Naive thymus-derived CD8-positive, alpha-beta T cell (primary cell): ENCODE measurements around the gene OSCP1. TPM values are rescaled to one million over a fixed set of nuclear protein-coding genes. Genes with fewer than 3 reads are reported as not detected.
A peak's percentile ranks its signal among the peaks of the same experiment; 100 is the strongest.

Experiments used
- ATAC-seq, 2 donors: fragments of 150-1000 bp; cut with Tn5 transposase in 1 of 2; sonication (Bioruptor Pico), chemical (Tn5 transposase) in 1 of 2; 1 replicate in 1 of 2; 2 replicates in 1 of 2; pipeline ENCODE4 v1.10.0; 2021; ENCODE audit warnings: mild to moderate bottlenecking in 2 of 2, moderate library complexity in 2 of 2
- POLR2A ChIA-PET: fragments of 350-600 bp; sonication (Branson Sonifier 250); formaldehyde crosslinking; loops from one replicate; lab custom pipeline; 2021; ENCODE audit warnings: antibody characterized with exemption; lab: Charles Lee
- DNase-seq, 10 donors: peaks; one replicate each; pipeline versions ENCODE4 v3.0.0 to v3.0.0-alpha.2; 2020 to 2022
- H3K27ac Mint-ChIP-seq, 10 donors: one replicate each; pipeline ENCODE4 v1.8.0; 2020 to 2022; ENCODE audit warnings: mild to moderate bottlenecking in 10 of 10, mixed read lengths in 10 of 10, moderate library complexity in 4 of 10, inconsistent platforms in 1 of 10
- H3K27me3 Mint-ChIP-seq, 5 donors: one replicate each; pipeline ENCODE4 v1.8.0; 2021 to 2022; ENCODE audit warnings: mixed read lengths in 5 of 5
- H3K36me3 Mint-ChIP-seq, 3 donors: one replicate each; pipeline ENCODE4 v1.8.0; 2020 to 2022; ENCODE audit warnings: mixed read lengths in 3 of 3, mild to moderate bottlenecking in 2 of 3, inconsistent platforms in 1 of 3
- H3K4me1 Mint-ChIP-seq, 4 donors: one replicate each; pipeline ENCODE4 v1.8.0; 2021 to 2022; ENCODE audit warnings: mixed read lengths in 4 of 4
- H3K4me3 Mint-ChIP-seq, 10 donors: one replicate each; pipeline ENCODE4 v1.8.0; 2020 to 2022; ENCODE audit warnings: mild to moderate bottlenecking in 10 of 10, mixed read lengths in 10 of 10, moderate library complexity in 6 of 10, inconsistent platforms in 1 of 10
- H3K9me3 Mint-ChIP-seq, 9 donors: one replicate each; pipeline ENCODE4 v1.8.0; 2020 to 2022; ENCODE audit warnings: mixed read lengths in 9 of 9, mild to moderate bottlenecking in 3 of 9, inconsistent platforms in 1 of 9, moderate library complexity in 1 of 9
- polyA plus RNA-seq, 3 donors: library from polyadenylated mRNA; unstranded; fragments of 300-500 nt; fragmentation: Illumina TruSeq; gene quantifications; one replicate each; pipeline ENCODE4 v1.2.3, GENCODE V29; 2021
- total RNA-seq, 8 experiments: library from RNA in 2 of 8; stranded (reverse) in 2 of 8; gene quantifications; one replicate each; pipeline ENCODE4 v1.2.3 and lab custom pipeline; 2021 to 2026

The OSCP1 gene
- total and polyA plus RNA-seq, 5 experiments from 2014 or later, result 0.24 to 1.7 (median 1.4) TPM

DNA sequence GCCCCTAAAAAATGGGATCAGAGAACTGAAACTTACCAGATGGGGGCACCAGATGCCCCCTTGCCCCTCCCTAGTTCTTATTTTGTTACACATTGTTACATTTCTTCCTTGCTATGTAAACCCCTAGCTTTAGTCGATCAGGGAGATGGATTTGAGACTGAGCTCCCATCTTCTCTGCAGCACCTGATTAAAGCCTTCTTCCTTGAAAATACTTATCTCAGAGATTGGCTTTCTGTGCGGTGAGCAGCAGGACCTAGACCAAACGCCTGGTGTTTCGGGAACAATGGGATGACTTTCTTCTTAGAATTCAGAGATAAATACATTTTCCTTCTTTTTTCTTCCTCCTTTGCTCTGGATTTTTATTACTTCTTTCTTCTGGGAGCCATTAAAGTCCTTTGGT lies 35.9 kb downstream of the OSCP1 start:
- no peaks in the 10 kb centered on the region for H3K9me3 Mint-ChIP-seq
- H3K4me1 Mint-ChIP-seq, result peaks cover 4 to 21% (median 14%) of the 10 kb centered on the region in 4 donors
- no peaks in the 10 kb centered on the region for H3K27me3 Mint-ChIP-seq
- no peak for DNase-seq
- peak overlapping the region in 1 of 10 donors; percentile 26 for H3K27ac Mint-ChIP-seq
- ATAC-seq, result no peak
- H3K36me3 Mint-ChIP-seq, result no peaks in the 10 kb centered on the region
- no peak overlapping the region for H3K4me3 Mint-ChIP-seq
- POLR2A ChIA-PET, result interaction anchor here (1.3 kb wide), 1 partner anchor 17 kb away, joined by 3 read pairs; the partner anchor contains the start of gene LSM10

DNA sequence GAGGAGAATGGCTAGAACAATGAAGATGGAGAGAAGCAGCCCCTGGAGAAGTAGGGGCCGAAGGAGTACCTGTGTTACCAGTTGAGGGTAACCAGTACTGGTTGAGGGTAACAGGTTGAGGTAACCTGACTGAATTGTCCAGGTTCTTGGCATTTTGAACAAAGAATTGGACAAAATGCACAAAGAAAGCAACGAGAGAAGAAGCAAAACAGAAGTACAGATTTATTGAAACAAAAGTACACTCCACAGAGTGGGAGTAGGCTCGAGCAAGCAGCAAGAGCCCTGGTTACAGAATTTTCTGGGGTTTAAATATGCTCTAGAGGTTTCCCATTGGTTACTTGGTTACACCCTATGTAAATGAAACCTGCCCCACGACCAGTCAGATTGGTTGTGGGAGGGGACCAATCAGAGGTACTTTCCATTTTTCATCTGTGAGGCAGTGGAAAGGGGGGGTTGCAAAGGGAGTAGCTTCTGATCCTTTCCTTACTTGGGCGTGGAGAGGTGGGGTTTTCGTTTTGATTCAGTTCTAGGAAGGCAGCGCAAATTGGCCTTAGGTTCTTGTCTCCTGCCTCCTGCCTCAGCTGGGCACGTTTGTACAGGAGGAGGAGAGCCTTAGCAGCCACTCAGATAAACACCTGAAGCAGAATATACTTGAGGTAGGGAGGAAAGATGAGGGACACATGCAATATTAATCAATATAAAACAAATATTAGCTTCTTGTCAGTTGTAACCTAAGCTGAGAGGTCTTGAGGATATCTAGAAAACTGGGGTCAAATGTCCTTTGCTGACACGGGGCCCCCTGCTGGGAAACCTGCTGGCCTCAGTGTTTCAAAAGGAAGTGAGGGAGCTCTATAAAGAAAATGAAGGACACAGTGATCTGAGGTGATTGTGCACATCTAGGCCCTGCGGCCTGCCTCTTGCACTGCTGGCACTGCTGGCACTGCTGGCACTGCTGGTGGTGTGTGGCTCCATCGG lies 38.3 kb downstream of the OSCP1 start:
- DNase-seq, result peak in 5 of 10 donors; percentile 21 to 39 (median 30)
- Mint-ChIP-seq H3K27ac (peak overlapping the region in 7 of 10 donors; percentile 19 to 70 (median 61)), H3K36me3 (no peaks in the 10 kb centered on the region)

DNA sequence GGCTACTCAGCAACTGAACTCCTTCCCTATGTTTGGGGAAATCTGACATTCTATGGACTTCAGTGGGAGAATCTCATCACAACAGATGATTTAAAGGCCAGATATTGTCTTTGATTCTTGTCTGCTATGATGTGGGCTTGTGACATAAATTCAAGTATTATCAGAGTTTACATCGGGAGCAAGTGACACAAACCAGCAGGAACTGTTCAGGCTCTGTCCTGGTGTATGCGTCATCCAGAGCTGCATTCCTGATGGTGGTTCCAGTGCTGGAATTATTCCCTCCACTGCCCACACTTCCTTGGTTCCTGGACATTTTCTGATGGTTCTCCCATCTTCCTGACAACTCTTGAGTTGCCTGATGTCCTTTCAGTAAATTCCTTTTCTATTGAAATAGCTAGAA lies 41.8 kb downstream of the OSCP1 start:
- no peak for ATAC-seq
- Mint-ChIP-seq H3K4me1 (peaks cover 0 to 17% (median 12%) of the 10 kb centered on the region in 4 donors), H3K27me3 (no peaks in the 10 kb centered on the region), H3K27ac (no peak overlapping the region), H3K9me3 (no peaks in the 10 kb centered on the region), H3K36me3 (no peaks in the 10 kb centered on the region), H3K4me3 (no peak overlapping the region)
- POLR2A ChIA-PET, result interaction anchor here (0.7 kb wide), 1 partner anchor 11 kb away, joined by 5 read pairs; no protein-coding TSS in a partner anchor
- DNase-seq, result no peak

More for the DNA sequence above, 38.3 kb downstream of the OSCP1 start:
- Mint-ChIP-seq H3K9me3 (no peaks in the 10 kb centered on the region), H3K27me3 (no peaks in the 10 kb centered on the region), H3K4me1 (peaks cover 0 to 17% (median 11%) of the 10 kb centered on the region in 4 donors), H3K4me3 (no peak overlapping the region)
- POLR2A ChIA-PET, result interaction anchor here (0.6 to 0.7 kb wide), 2 partner anchors 22 to 256 kb away, joined by 3 to 5 read pairs; partner anchors contain the start of gene MAP7D1
- peak; percentile 76 to 90 for ATAC-seq

DNA sequence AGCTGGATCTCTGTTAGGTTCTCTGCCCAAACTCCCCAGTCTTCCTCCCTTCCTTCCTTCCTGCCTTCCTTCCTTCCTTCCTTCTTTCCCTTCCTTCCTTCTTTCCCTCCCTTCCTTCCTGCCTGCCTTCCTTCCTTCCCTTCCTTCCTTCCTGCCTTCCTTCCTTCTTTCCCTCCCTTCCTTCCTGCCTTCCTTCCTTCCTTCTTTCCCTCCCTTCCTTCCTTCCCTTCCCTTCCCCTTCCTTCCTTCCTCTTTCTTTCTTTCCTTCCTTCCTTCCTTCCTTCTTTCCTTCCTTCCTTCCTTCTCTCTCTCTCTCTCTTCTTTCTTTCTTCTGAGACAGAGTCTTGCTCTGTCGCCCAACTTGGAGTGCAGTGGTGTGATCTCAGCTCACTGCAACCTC lies 43.8 kb downstream of the OSCP1 start:
- Mint-ChIP-seq H3K4me1 (peaks cover 0 to 12% (median 6%) of the 10 kb centered on the region in 4 donors), H3K27me3 (no peaks in the 10 kb centered on the region), H3K36me3 (no peaks in the 10 kb centered on the region), H3K4me3 (no peak overlapping the region), H3K9me3 (no peaks in the 10 kb centered on the region), H3K27ac (peak overlapping the region in 3 of 10 donors; percentile 55 to 75 (median 65))
- POLR2A ChIA-PET, result no interaction called here
- DNase-seq (no peak), ATAC-seq (no peak)

DNA sequence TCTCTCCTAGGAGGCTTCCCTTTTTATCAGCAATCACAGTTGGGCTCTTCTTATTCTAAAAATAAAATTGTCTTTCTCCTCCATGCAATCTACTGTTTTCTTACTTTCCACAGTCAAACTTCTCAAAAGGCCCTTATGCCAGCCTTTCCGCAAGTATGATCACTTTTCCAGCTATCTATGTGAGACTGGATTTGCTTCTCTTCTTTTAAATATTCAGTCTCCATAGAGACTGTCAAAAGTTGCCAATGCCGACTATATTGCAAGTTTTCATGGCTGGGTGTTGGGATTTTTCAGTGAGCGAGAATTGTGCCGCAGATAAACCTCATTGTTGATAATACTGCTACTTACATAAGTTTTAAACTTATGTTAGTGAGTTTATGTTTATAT lies 47.8 kb downstream of the OSCP1 start:
- ATAC-seq (no peak), DNase-seq (no peak)
- Mint-ChIP-seq H3K36me3 (peaks cover 0 to 2% (median 0%) of the 10 kb centered on the region in 3 donors), H3K27ac (no peak overlapping the region), H3K27me3 (no peaks in the 10 kb centered on the region), H3K4me3 (no peak overlapping the region), H3K4me1 (peaks cover 9 to 26% (median 16%) of the 10 kb centered on the region in 4 donors), H3K9me3 (no peaks in the 10 kb centered on the region)
- POLR2A ChIA-PET, result interaction anchor here (6.8 kb wide), 1 partner anchor 17 kb away, joined by 59 read pairs; the partner anchor contains the start of gene STK40

DNA sequence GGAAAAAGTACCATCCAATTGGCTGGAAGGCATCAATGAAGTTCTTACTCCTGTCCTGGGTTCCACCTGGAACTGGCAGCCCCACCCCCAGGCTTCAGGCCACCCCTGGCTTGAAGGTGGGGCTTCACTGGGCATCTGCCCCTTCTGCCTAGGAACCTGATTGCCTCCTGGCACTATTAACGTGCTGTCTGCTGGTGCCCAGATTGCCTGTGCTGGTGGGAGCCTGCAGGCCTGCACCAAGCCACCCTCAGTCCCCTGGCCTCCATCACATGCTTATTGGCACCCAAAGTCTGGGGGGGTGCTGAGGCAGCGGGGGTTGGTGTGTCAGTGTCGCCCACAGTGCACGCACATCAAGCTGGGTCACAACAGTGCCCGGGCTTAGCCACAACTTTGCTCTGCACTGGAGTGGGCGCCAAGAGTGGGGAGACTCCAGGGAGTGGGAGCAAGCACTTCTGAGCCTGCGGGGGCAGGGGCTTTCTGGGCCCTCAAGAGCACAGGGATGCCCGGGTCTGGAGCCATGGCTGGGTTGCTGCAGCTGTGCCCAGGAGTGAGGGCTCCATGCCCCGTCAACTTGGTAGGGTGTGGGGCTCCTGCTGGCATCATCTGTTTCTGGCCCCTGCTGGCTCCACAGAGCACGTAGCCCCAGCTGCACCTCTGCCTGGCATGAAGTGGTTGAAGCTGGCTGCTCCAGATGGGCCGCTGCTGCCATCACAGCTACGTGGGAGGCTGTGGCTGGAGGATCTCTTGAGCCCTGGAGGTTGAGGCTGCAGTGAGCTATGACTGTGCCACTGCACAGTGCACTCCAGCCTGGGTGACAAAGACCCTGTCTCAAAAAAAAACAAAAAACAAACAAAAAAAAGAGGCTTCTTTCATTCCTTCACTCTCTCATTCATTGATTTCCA lies 48.4 kb downstream of the OSCP1 start:
- ATAC-seq (no peak), DNase-seq (peak in 1 of 10 donors; percentile 55)
- Mint-ChIP-seq H3K27me3 (no peaks in the 10 kb centered on the region), H3K4me3 (peak overlapping the region in 2 of 10 donors; percentile 18 to 52), H3K4me1 (peaks cover 15 to 31% (median 19%) of the 10 kb centered on the region in 4 donors), H3K36me3 (peaks cover 0 to 2% (median 0%) of the 10 kb centered on the region in 3 donors), H3K9me3 (no peaks in the 10 kb centered on the region), H3K27ac (peak overlapping the region in 4 of 10 donors; percentile 17 to 66 (median 51))
- POLR2A ChIA-PET, result interaction anchor here (1.6 to 6.8 kb wide), 2 partner anchors 17 to 35 kb away, joined by 3 to 59 read pairs; partner anchors contain the start of gene STK40

DNA sequence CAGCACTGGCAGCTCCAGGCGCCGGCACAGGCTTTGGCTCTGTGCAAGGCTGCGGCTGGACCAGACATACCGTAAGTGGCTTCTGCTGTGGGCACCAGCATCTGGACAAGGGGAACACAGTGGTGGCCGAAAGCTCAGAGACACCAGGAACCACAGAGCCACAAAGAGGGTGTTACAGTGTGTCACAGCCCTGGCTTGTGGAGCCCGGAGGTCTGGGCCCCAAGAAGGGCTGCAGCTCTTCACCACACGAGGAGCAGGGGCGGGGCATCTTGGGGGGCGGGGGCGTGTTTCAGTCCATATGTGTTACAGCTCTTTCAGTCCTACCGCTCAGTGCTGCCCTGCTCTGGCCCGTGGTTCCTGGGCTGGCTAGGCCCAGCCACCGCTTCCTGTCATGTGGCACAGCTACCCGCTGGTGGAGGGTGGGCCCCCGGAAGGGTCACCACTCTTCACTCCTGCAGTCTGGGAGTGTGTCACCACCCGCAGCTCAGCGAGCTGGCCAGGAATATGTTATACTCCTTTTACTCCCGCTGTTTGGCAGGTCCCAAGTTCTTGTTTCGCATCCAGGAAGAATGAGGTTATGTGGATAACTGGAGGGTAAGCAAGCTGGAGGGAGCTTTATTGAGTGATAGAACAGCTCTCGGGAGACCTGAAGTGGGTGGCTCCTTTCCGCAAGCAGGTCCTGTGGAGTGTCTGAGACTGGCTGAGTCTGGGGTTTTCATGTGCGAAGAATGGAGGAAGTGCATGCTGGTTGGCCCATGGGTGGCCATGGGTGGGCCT lies 49.2 kb downstream of the OSCP1 start:
- Mint-ChIP-seq H3K27me3 (no peaks in the 10 kb centered on the region), H3K27ac (peak overlapping the region in 6 of 10 donors; percentile 17 to 72 (median 58)), H3K9me3 (no peaks in the 10 kb centered on the region), H3K36me3 (peaks cover 0 to 3% (median 2%) of the 10 kb centered on the region in 3 donors), H3K4me3 (peak overlapping the region in 5 of 10 donors; percentile 10 to 52 (median 35)), H3K4me1 (peaks cover 14 to 39% (median 27%) of the 10 kb centered on the region in 4 donors)
- ATAC-seq (peak in 1 of 2 donors; percentile 15), DNase-seq (peak in 4 of 10 donors; percentile 6 to 57 (median 18))
- POLR2A ChIA-PET, result interaction anchor here (1.1 to 6.8 kb wide), 3 partner anchors 16 to 34 kb away, joined by 3 to 59 read pairs (median 3); partner anchors contain the start of gene STK40

DNA sequence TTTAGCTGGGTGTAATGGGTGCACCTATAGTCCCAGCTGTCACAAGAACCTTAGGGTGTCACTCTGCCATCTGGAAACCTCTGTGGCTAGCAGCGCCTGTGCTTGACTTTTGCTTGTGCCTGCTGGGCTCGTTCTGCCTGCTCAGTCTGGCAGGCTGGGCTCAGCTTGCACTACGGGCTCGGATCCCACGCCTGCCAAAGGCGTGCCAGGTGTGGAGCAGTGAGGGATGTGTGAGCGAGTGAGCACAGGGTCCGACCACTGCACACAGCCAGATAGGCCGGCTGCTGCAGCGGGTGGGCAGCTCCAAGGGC lies 49.8 kb downstream of the OSCP1 start:
- POLR2A ChIA-PET, result interaction anchor here (1.1 to 6.8 kb wide), 3 partner anchors 15 to 33 kb away, joined by 3 to 59 read pairs (median 3); partner anchors contain the start of gene STK40
- ATAC-seq (no peak), DNase-seq (peak in 1 of 10 donors; percentile 52)
- Mint-ChIP-seq H3K4me3 (peak overlapping the region in 1 of 10 donors; percentile 50), H3K9me3 (no peaks in the 10 kb centered on the region), H3K36me3 (peaks cover 0 to 3% (median 2%) of the 10 kb centered on the region in 3 donors), H3K27me3 (no peaks in the 10 kb centered on the region), H3K27ac (no peak overlapping the region), H3K4me1 (peaks cover 14 to 39% (median 29%) of the 10 kb centered on the region in 4 donors)

DNA sequence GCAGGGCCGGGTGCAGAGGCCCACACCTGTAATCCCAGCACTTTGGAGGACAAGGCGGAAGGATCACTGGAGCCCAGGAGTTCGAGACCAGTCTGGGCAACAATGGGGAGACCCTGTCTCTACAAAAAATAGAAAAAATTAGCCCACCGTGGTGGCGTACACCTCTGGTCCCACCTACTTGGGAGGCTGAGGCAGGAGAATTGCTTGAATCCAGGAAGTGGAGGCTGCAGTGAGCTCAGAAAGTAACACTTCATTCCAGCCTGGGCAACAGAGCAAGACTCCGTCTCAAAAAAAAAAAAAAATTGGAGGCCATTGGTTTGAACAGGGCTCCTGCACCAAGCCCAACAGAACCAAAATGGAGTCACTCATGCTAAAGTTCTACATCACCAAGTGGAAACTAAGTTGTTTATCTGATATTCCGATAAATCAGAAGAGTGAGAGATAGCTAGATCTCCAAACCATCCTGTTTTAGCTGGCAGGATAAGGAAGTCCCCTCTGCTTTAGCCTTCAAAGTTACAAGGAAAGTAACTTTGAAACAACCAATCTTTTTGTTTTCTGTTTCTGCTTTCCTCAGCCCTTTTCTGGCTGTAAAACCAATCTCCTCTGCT lies 51.8 kb downstream of the OSCP1 start:
- Mint-ChIP-seq H3K27ac (peak overlapping the region; percentile 94 to 100 (median 99)), H3K4me1 (peaks cover 17 to 50% (median 38%) of the 10 kb centered on the region in 4 donors), H3K9me3 (no peaks in the 10 kb centered on the region), H3K4me3 (peak overlapping the region; percentile 57 to 100 (median 98)), H3K27me3 (no peaks in the 10 kb centered on the region), H3K36me3 (peaks cover 0 to 9% (median 2%) of the 10 kb centered on the region in 3 donors)
- POLR2A ChIA-PET, result interaction anchor here (0.9 to 6.8 kb wide), 7 partner anchors 13 to 92 kb away, joined by 3 to 59 read pairs (median 4); partner anchors contain the start of genes MRPS15, SH3D21 and STK40
- DNase-seq (peak in 1 of 10 donors; percentile 14), ATAC-seq (no peak)

DNA sequence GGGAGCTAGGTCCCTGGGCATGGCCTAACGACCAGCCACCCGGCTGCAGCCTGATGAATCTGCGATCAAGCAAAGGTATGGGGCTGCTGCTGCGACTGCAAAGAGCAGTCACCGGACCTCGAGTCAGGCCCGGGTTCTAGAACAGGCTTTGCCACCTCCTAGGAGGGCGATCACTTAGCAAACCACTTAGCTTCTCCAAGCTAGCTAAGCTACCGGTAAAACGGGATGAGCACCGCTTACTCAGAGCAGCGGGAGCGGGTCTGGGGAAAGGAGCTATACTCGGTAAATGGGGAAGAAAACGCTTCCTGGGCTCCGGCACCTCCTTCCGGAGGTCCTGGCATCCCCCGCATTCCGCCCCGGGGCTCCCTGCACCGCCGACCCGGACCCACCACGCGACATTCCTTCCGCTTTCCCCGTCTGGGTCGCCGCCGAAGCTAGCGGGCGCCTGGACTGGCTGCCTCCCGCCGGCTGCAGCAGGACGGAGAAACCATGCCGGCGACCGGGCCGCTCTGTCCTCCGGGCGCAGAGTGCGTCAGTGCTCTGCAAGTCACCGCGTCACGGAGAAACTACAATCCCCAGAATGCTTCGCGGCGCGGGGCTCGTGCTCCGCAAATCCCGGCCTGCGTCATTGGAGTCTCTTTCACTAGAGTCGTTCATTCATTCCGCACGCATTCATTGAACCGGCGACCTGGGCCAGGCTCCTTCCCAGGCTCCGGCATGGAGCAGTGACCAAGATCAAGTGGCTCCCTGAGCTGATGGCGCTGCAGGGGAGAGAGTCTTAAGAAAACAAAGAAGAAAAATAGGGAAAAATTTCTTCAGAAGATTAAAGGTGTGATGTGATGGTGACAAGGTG lies 52.6 kb downstream of the OSCP1 start, which contains the start of gene LSM10:
TSS of gene LSM10 (minus strand) at position 531 of the 853 bp plus-strand sequence. CDS start 3,779 bp downstream, outside the sequence.
- peaks cover 17 to 58% (median 41%) of the 10 kb centered on the region in 4 donors for H3K4me1 Mint-ChIP-seq
- DNase-seq, result peak; percentile 80 to 92 (median 85)
- peak within 1 kb of the TSS; percentile 94 to 100 (median 99) for H3K27ac Mint-ChIP-seq
- POLR2A ChIA-PET, result interaction anchor here (0.8 to 6.8 kb wide), 13 partner anchors 9 to 91 kb away, joined by 3 to 59 read pairs (median 3); partner anchors contain the start of genes MRPS15, SH3D21 and STK40
- H3K4me3 Mint-ChIP-seq, result peak within 1 kb of the TSS; percentile 89 to 100 (median 98)
- H3K9me3 Mint-ChIP-seq, result no peaks in the 10 kb centered on the region
- no peaks in the 10 kb centered on the region for H3K27me3 Mint-ChIP-seq
- peak; percentile 90 to 96 for ATAC-seq
- H3K36me3 Mint-ChIP-seq, result peaks cover 0 to 17% (median 6%) of the 10 kb centered on the region in 3 donors
